Non-pigmented ciliary epithelial cell (primary cell): ENCODE results near the gene IL13RA1.
"Not testable (repeated sequence)": the region's sequence is repeated elsewhere in the genome, so short reads cannot be mapped to it uniquely, and the experiment has no call there.

ENCODE experiments used
- DNase-seq: peaks from one replicate; pipeline ENCODE4 v3.0.0-alpha.2; 2010; ENCODE audit warnings: low read depth

Gene IL13RA1

GRCh38 chrX:118726887-118727685, at the start of gene IL13RA1:
Gene IL13RA1 (plus strand): TSS chrX:118727606. CDS start chrX:118727639, 33 bp downstream.
- DNase-seq = no peak

DNA sequence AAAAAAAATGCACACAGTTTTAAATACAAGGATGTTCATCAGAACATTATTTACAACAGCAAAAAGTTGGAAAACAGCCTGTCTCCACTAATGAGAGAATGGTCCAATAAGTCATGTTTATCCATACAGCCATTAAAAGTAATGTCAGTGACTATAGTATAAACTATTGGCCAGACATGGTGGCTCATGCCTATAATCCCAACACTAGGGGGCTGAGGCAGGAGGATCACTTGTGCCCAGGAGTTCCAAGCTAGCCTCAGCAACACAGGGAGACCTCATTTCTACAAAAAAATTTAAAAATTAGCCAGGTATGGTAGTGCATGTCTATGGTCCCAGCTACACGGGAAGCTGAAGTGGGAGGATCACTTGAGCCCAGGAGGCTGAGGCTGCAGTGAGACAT, 48.1 kb upstream of the IL13RA1 start:
- no peak for DNase-seq

DNA sequence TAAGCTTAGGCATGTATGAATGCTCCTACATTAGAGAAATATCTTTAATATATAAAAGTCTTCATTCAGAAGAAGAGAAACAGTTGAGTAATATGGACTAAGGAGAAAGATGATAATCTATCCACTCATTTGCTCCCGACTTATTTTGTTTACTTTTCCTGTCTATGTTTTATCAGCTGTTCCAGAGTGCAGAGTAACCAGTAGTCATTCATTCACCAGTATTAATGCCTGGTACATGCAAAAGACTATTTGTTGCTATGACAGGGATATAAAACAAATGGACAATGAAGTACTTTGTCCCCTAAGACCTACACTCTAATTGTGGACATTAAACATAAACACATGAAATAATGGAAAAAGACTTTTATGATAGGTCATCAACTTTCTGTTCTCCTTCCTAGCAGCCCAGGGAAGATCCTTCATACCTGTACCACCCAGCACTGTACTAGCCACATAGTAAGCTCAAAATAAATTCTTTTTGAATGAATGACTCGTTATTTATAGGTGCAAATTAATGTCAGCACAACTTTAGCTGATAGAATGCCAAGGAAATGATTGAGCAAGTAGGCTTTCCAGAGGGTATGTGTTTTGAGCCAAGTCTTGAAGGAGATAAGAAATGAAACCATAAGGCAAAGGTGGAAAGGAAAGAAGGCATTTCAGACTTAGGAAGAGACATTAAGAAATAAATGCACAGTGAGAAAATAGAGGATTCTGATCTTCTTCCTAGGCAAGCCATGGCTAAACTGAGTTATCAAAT, 45.0 kb upstream of the IL13RA1 start:
- DNase-seq = no peak

DNA sequence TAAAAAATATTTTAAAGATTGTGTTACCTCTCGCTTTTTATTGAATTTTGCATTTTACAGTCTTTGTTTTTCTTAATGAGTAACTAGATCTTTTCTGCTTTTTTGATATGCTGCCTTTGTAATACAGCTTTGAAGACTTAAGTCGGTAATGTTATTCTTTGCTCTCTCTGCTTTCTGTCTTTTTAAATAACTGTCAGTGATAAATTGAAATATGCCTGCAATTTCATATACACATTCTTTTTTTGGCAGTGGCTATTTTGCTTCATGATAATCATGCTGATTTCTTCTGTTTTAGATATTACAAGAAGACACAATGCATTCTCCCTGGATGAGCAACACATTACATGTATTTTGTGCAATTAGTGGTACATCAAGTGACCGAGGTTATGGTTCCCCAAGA, 42.0 kb upstream of the IL13RA1 start:
- DNase-seq = no peak

- no peak for DNase-seq
Observed at GRCh38 chrX:118688935-118689334, 38.5 kb upstream of the IL13RA1 start.

DNA sequence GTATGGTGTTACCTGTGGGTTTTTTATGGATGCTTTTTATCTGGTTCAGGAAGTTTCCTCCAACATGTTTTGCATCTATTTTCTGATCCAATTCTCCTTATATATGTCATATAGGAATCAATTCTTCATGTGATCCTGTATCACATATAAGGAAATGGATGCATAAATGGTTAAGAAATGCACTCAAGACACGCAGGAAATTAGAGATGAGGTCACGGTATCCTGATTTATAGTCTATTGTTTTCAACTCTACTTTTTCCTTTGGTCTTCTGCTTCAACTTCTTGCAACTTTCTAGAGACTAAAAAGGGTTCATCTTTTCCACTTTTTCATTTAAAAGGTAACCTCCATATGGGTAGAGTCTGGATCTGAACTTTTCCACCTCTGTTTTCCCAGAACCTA, 33.6 kb upstream of the IL13RA1 start:
- DNase-seq = no peak

GRCh38 chrX:118694638-118695037, 32.8 kb upstream of the IL13RA1 start:
- no peak for DNase-seq

- no peak for DNase-seq
Observed at GRCh38 chrX:118698516-118699170, 28.8 kb upstream of the IL13RA1 start.

GRCh38 chrX:118702741-118703140, 24.7 kb upstream of the IL13RA1 start:
- no peak for DNase-seq

GRCh38 chrX:118706681-118707080, 20.7 kb upstream of the IL13RA1 start:
- no peak for DNase-seq

DNA sequence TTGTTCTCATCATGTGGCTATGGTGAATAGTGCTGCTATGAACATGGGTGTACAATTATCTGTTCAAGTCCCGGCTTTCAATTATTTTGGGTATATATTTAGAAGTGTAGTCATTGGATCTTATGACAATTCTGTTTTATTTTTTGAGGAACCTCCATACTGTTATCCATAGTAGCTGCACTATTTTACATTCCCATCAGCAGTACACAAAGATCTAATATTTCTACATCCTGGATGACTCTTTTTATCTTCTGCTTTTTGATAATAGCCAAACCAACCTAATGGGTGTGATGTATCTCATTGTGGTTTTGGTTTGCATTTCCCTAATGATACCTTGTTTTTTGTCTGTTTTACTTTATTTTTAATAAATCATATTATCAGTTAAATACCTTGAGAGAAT, 12.9 kb upstream of the IL13RA1 start:
- no peak for DNase-seq

DNA sequence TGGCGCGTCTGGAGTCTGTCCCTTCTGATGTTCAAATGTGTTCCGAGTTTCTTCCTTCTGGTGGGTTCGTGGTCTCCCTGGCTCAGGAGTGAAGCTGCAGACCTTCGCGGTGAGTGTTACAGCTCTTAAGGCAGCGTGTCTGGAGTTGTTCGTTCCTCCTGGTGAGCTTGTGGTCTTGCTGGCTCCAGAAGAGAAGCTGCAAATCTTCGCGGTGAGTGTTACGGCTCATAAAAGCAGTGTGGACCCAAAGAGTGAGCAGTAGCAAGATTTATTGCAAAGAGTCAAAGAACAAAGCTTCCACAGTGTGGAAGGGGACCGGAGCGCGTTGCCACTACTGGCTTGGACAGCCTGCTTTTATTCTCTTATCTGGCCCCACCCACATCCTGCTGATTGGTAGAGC, 11.5 kb upstream of the IL13RA1 start:
- not testable (repeated sequence) for DNase-seq

DNA sequence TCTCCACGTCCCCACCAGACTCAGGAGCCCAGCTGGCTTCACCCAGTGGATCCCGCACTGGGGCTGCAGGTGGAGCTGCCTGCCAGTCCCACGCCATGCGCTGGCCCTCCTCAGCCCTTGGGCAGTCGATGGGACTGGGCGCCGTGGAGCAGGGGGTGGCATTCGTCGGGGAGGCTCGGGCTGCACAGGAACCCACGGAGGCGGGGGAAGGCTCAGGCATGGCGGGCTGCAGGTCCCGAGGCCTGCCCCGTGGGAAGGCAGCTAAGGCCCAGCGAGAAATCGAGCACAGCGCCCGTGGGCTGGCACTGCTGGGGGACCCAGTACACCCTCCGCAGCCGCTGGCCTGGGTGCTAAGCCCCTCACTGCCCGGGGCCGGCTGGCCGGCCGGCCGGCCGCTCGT, 10.6 kb upstream of the IL13RA1 start:
- not testable (repeated sequence) for DNase-seq

- DNase-seq = no peak
Observed at GRCh38 chrX:118717678-118718391, 9.6 kb upstream of the IL13RA1 start.

- DNase-seq = no peak
Observed at GRCh38 chrX:118718737-118719136, 8.7 kb upstream of the IL13RA1 start.

GRCh38 chrX:118720058-118720707, 7.2 kb upstream of the IL13RA1 start:
- no peak for DNase-seq

DNA sequence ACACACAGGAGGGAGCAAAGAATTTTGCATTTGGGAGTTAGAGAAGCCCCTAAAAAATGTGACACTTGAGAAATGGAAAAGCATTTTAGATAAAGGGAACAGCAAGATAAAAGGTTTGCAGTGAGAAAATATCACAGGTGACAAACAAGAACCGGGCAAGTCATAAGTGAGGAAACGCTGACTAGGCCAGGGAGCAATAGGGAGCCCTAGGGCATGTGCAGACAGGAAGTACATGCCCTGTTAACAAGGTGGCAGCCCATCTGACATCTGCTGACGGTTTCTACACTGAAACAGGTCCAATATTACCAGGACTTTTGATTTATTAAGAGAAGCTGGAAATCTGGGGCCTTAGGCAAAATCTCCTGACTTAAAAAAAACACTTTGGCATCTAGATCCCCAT, 4.0 kb upstream of the IL13RA1 start:
- no peak for DNase-seq

GRCh38 chrX:118724365-118724764, 3.0 kb upstream of the IL13RA1 start:
- DNase-seq = no peak

- no peak for DNase-seq
Observed at GRCh38 chrX:118724775-118725174, 2.6 kb upstream of the IL13RA1 start.

DNA sequence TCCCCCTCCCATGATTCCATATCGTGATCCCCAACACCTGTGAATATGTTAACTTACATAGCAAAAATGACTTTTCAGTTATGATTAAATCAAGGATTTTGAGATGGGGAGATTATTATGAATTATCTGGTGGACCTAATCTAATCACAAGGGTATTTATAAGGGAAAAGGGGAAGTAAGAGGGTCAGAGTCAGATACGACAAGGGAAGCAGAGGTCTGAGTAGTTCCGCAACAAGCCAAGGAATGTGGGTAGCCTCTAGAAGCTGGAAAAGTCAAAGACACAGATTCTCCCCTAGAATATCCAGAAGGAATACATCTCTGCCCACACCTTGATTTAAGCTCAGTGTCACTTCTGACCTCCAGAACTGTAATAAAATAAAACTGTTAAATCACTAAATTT, 1.0 kb upstream of the IL13RA1 start:
- no peak for DNase-seq

DNA sequence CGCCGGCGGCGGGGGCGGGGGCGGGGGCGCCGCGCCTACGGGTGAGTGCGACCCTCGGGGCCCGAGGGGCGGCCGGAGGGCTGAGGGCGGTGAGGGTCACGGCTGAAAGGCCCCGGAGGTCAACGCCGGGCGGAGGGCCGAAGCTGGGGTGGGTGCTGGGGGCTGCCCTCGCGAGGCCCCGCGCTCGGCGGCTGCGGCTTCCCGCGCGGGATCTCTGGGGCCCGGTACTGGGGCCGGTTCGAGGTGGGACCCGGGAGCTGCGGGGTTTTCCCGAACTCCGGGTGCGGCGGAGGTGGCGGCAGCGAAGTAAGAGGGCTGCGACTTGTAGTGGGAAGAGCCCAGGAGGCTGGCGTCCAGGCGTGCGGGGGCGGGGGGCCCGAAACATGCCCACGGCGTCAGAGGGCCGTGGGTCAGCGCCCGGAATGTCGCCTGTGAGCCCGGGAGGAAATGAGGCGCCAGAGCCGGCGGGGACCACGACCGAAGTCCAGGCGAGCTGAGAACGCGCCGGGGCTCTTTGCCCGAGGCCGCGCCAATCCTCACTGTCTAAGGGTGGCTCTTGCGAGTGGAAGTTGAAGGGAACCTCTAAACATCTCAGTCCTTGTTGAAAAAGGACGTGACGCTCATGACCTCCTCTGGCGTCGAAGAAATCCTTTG, 407 bp downstream of the IL13RA1 start:
- DNase-seq = no peak
